NCI-H446 (cell line): ENCODE measurements around the gene VGLL4.
A peak's percentile ranks its signal among the peaks of the same experiment; 100 is the strongest.
"Not testable (repeated sequence)": the region's sequence is repeated elsewhere in the genome, so short reads cannot be mapped to it uniquely, and the experiment has no call there.

ENCODE experiments used
- DNase-seq, 2 experiments: peaks; one replicate each; lab custom pipeline; 2025; lab: John Stamatoyannopoulos, UW

VGLL4 gene, protein sequence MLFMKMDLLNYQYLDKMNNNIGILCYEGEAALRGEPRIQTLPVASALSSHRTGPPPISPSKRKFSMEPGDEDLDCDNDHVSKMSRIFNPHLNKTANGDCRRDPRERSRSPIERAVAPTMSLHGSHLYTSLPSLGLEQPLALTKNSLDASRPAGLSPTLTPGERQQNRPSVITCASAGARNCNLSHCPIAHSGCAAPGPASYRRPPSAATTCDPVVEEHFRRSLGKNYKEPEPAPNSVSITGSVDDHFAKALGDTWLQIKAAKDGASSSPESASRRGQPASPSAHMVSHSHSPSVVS

DNA sequence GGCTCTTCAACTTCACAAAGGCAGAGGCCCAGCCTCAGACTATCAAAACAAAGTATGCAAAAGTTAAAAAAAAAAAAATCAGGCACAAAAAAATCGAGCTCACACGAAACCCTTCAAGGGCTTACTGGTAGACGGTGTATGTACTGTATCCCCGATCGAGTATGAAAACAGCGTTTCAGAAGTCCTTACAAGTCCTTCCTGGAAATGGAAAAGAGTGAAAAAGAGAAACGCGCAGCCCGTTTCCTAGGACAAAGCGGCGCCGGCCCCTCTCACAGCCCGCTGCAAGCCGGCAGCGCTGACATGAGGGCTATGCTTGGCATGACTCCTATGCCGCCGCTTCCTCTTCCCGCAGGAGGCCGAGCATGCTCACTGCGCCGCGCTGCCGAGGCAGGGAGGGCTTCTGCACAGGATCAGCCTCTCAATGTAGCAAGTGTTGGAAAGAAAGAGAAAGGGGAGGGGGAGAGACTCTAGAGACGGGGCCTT lies at the start of gene VGLL4:
Gene VGLL4, minus strand, starts transcription at position 311 of the 483 bp plus-strand sequence. CDS start 397 bp downstream, outside the sequence.
- DNase-seq, result peak; percentile 68 to 88

- DNase-seq, result no peak
Measured at GRCh38 chr3:11692532-11692813, 48.8 kb upstream of the VGLL4 start.

DNA sequence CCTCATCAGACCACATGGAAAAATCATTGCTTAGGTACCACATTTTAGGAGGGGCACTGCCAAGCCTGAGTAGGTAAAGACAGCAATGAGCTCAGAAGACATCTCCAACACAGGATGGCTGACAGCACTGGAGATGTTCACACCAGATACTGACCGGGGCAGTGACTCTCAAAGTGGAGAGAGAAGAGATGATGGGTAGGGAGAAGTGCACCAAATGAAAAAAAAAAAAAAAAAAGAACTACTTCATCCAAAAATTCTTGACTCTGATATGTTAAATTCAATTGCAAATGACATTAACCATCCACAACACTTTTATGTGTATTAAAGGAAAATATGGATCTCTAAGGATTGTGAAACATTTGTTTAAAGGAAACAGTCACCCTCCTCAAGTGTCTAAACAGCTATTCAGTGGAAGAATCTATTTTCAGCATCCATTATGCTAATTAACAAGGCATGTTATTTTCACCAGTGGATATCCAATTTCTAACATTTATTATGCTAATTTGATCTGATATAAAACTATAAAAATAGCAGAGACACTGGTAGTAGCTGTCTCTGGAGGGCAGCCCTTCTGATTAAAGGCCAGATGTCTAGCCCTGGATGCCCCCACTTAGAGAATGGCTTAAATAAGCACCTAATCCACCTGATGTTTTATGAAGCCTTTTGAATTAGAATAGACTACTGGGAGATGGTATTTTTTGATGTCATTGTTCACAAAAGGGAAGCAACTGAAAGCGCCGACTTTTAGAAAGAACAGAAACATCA lies 48.2 kb upstream of the VGLL4 start:
- DNase-seq, result no peak

DNA sequence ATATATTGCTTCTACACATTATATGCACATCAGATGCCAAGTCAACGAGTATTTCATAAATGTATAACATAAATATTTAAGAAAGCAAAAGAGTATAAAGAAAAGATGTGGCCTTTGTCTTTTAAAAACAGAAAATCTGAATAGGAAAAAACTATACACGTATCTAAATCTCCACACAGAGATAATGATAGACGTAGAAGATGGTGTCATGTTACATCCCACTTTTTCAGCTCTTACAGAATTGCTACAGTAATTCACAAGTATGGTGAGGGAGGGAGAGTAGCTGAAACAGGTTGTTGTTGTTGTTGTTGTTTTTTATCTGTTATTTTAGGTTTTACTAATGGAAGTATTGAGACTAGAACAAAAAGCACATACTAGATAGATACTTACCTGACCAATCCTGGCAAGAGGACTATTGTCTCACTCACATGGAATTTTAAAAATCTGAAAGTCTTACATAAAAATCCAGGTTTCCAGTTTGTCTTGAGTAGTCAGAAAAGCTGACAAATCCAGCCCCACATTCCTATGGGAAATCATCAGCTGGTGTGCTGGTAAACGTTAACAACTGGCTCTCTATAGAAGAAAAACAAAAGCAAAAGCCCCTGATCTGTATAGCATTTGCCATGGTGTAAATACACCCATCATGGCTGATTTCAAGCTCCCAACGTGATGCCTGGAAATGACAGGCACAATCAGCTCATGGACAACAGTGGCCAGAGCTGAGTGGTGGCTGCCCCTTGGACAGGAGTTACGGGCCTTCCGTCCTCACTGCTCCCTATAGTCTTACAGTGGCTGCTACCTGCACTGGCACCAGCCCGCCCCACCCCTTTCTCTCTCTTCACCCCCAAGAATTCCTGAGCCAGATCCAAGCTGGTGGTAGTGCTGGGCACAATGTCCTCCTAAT lies 47.4 kb upstream of the VGLL4 start:
- no peak for DNase-seq

- DNase-seq, result no peak
Measured at GRCh38 chr3:11689749-11690148, 46.0 kb upstream of the VGLL4 start.

DNA sequence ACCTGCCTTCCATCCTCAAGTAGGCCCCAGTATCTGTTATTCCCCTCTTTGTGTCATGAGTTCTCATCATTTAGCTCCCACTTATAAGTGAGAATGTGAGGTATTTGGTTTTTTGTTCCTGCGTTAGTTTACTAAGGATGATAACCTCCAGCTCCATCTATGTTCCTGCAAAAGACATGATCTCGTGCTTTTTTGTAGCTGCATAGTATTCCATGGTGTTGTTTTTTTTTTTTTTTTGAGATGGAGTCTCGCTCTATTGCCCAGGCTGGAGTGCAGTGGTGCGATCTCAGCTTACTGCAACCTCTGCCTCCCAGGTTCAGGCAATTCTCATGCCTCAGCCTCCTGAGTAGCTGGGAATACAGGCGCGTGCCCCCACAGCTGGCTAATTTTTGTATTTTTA lies 41.3 kb upstream of the VGLL4 start:
- DNase-seq, result not testable (repeated sequence)

- DNase-seq, result no peak
Measured at GRCh38 chr3:11680509-11680908, 36.8 kb upstream of the VGLL4 start.

GRCh38 chr3:11679964-11680363 lies 36.2 kb upstream of the VGLL4 start:
- no peak for DNase-seq

DNA sequence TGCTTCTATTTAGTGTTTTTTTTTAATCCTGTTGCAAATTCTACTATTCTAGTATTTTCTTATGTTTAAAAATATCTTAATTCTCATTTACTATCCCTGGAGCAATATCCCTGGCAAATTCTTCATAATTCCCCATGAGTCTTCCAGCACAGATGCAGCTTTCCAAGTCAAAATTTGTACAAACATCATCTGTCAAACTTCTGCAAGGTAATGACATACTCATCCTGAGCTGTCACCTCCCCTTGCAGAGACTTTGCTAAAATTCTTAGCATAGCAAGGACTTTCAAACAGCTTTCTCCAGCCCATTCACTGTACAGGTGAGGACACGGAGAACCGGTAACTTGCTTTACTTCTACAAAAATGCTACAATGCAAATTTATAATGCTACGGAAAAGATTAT lies 28.6 kb upstream of the VGLL4 start:
- no peak for DNase-seq

DNA sequence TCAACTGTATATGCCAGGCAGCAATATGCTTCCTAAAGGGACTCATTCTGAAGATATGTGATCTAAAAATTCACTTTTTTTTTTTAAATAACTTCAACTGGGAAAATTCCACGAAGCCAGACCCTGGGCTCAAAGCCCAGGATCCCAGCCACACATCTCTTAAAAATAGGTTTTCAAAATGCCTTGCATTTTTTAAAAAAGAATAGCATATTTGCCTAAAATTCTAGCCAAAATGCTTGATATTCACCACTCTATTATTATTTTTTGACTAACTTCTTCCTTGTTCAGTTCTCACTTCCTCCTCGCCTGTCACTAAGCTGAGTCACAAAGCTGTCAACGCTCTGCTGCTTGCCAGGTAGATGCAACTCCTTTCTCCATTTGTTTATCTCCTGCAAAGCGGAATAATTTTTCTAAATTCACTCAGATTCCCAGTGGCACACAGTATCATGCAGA lies 28.0 kb upstream of the VGLL4 start:
- DNase-seq, result peak in 1 of 2 experiments; percentile 33

DNA sequence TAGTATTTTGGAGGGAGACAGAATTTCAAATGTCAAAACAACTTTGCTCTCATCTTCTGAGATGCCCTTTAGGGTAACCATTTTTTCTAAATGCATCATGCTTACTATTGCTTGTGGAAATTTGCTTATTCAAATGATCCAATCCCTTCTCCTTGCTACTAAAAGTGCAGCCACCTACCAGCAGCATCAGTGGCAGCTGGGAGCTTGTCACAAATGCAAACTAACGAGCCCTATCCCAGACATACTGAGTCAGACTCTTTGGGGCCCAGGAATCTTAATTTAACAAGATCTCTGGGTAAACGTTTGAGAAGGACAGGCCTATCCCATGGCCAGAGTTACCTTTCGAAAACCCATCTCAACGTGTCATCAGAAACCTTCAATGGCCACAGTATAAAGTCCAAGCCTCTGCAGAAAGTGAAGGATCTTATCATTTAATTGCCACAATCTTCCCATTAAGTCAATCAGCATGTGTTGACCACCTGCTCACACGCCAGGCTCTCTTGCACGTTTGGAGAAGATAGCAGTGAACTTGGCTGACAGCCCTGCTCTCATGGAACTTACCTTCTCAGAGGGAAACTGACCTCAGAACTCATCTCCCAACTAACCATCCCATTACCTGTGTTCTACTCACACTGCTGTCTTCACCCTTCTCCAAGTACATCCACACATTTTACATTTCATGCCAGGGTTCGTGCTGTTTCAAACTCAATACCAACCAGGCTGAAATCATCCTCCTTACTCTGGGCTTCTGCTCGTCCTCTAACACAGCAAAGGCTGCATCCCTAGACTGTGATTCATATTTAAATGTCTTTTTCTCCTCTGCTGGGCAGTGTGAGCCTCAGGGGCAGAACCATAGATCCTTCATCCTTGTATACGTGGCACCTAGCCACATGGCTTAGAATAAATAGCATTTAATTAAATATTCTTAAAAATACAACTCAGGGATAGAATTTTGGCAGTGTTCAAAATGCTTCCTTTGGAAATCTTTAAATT lies 24.8 kb upstream of the VGLL4 start:
- no peak for DNase-seq

GRCh38 chr3:11665331-11665730 lies 21.6 kb upstream of the VGLL4 start:
- no peak for DNase-seq

GRCh38 chr3:11662392-11662990 lies 18.8 kb upstream of the VGLL4 start:
- DNase-seq, result peak in 1 of 2 experiments; percentile 7

DNA sequence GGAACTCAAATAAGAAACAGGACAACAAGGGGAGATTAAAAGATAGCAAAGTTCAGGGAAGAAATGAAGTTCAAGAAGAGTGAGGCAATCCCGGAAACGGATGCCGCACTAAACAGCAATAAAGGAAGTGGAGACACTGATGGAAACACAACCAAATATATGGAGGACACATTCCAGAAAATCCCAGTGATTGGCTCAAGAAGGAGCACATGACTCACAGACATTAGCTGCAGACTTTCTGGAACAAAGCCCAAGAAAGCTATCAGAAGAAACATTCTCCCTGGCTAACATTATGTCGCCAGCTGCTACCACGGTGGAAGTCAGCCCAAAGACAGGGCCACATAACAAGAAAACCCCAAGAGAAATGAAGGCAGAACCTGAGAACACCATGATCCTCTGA lies 18.1 kb upstream of the VGLL4 start:
- peak; percentile 11 to 78 for DNase-seq

DNA sequence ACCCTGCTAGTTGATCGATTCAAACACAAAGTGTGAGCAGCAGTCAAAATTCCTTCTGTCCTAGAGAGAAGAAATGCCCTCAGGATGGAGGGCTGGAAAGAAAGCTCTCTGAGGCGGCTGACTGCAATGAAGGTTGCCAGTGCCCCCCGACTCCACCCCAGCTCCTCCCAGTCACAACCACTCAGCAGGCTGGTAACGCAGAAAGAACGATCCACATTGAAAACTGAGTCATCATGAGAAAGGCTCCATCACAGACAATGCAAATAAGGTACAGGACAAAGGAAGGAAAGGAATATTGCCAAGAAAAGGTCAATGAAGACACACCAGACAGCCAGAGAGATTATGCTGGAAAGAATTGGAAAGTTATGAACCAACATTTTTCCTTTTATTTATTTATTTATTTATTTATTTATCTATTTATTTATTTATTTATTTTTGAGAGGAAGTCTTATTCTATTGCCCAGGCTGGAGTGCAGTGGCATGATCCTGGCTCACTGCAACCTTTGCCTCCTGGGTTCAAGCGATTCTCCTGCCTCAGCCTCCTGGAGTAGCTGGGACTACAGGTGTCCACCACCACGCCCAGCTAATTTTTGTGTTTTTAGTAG lies 17.4 kb upstream of the VGLL4 start:
- DNase-seq, result no peak

GRCh38 chr3:11660242-11660641 lies 16.5 kb upstream of the VGLL4 start:
- no peak for DNase-seq

- DNase-seq, result no peak
Measured at GRCh38 chr3:11658180-11658579, 14.5 kb upstream of the VGLL4 start.

- DNase-seq, result peak in 1 of 2 experiments; percentile 9
Measured at GRCh38 chr3:11655196-11655928, 11.6 kb upstream of the VGLL4 start.

GRCh38 chr3:11654166-11654565 lies 10.5 kb upstream of the VGLL4 start:
- DNase-seq, result no peak
